Activated CD4-positive, CD25-positive, alpha-beta regulatory T cell (primary cell): ENCODE results near the gene ONECUT2.
"Not testable (repeated sequence)": the region's sequence is repeated elsewhere in the genome, so short reads cannot be mapped to it uniquely, and the experiment has no call there.

Experiments used
- DNase-seq, 4 experiments: peaks; one replicate each; lab custom pipeline; 2025; lab: John Stamatoyannopoulos, UW

Gene ONECUT2

GRCh38 chr18:57446322-57446721 is 11.1 kb downstream of the ONECUT2 start:
- no peak for DNase-seq

GRCh38 chr18:57447154-57447621 is 12.0 kb downstream of the ONECUT2 start:
- DNase-seq: no peak

- DNase-seq: no peak
Measured at GRCh38 chr18:57455576-57456129, 20.5 kb downstream of the ONECUT2 start.

DNA sequence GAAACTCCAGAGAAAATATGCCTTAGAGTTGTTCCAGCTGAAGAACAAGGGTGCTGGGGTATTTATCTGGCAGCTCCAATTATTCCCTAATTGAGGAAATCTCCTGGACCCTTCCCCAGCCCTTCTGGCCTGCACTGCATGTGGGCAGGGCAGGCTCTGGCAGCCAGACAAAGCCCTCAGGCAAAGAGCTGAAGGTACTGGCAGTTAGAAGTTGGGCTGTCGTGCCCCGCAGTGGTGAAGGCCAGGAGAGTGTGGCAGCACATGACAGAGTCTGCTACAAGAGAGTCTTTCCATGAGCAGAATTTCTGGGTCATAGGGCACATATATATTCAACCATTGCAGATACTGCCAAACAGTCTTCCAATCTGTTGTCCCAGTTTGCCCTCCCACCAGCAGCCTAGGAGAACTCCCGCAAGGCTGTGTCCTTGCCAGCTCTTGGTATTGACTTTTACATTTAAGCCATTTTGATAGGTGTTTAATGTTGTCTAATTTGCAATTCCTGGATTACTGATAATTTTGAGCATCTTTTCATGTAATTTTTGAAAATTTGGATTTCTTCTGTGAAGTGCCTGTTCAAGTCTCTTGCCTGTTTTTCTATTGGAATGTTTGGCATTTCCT is 26.6 kb downstream of the ONECUT2 start:
- DNase-seq: no peak

- no peak for DNase-seq
Measured at GRCh38 chr18:57466307-57466706, 31.1 kb downstream of the ONECUT2 start.

GRCh38 chr18:57466745-57467409 is 31.7 kb downstream of the ONECUT2 start:
- DNase-seq: no peak

DNA sequence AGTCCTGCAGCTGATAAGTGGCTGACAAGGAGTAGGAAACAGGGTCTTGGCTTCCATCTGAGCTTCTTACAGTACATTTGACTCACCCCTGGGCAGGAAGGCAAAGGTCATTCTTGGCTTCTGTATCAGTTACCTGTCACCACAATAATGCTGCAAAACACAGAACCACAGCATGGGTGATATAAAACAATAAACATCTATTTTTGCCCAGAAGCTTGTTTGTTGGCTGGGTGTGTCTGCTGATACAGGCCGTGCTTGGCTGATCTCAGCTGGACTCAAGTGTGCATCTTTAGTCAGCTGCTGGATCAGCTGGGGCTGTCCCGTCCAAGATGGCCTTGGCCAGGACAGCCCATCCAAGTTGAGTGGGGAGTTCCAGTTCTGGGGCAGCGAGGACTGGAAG is 34.7 kb downstream of the ONECUT2 start:
- DNase-seq: no peak

- no peak for DNase-seq
Measured at GRCh38 chr18:57475408-57475807, 40.2 kb downstream of the ONECUT2 start.

DNA sequence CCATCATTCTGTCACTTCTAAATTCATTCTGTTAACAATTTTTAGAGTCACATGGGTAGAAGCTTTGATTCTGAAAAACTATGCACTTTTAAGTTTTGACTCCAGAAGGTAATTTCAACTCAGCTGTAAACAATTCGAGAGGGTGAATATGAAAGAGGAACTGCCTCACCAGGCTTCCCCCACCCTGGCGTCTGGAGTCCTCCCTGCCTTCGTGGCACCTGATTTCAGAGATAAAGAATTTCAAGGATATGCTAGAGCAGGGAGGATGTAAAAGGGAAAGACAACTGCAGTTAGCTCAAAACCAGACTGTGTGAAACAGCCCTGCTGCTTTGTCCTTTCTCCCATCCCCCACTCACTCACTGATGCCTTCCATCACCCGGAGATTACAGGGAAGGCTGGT is 40.7 kb downstream of the ONECUT2 start:
- DNase-seq: no peak

- DNase-seq: no peak
Measured at GRCh38 chr18:57480733-57481132, 45.6 kb downstream of the ONECUT2 start.

GRCh38 chr18:57497372-57498294 is 62.5 kb downstream of the ONECUT2 start:
- no peak for DNase-seq

DNA sequence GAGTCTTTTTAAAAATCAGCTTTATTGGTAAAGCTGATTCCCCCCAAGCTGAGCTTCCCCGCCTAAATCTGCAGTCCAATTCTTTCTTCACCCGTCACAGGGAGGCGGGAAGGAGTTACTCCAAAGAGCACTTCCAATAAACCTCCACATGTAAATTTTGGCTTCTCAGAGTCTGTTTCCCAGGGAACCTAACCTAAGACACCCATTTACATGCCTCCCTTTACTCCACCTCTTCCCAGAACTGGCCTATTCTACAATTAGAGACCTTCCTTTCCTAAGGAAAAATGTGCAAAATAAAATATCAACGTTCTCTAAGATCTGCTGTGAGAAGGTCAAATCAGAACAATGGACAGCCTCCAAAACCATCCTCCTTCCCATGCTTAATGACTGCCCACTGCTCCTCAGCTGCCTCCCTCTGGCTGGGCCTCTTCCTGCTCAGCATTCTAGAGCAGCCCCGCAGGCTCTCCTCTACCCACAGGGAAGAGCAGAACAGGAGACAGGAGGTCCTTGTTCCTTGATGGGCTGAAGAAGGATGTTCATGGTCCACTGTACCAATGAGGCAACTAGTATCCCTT is 63.6 kb downstream of the ONECUT2 start:
- no peak for DNase-seq

DNA sequence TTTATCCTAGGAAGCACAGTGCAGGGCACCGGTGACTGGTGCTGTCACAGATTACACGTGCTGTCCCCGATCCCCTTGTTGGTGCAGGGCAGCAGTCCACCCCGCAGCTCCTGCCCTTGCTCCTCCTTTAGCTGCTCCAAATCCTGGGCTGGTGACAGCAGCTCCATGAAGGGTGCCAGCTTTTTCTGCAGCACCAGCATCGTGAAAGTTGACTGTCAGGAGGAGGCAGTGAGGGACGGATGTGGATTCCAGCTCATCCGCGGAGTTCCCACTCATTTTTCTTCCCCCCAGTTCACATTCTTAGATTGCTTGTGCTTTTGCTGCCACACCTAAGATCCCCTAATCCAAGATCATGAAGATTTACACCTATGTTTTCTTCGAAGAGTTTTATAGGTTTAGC is 67.5 kb downstream of the ONECUT2 start:
- DNase-seq: no peak

GRCh38 chr18:57505231-57505630 is 70.1 kb downstream of the ONECUT2 start:
- no peak for DNase-seq

- no peak for DNase-seq
Measured at GRCh38 chr18:57516056-57516455, 80.9 kb downstream of the ONECUT2 start.

DNA sequence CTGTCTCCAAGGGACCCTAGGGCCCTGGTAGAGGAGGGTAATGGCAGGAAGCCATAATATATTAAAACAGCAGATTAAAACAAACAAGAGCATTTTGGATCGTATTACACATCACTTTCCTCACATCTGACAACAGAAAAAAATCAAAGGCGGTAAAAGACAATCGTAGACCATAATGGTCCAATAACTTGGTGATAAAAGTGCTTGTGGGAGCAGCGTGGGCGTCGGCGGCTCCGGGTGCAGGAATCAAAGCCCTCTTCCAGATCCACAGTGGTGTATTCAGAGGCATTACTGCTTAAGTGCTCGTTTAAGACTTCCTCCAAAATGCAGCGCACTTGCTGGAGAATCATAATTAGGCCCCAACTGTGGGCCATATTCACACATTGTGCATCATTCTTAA is 83.4 kb downstream of the ONECUT2 start:
- DNase-seq: no peak

DNA sequence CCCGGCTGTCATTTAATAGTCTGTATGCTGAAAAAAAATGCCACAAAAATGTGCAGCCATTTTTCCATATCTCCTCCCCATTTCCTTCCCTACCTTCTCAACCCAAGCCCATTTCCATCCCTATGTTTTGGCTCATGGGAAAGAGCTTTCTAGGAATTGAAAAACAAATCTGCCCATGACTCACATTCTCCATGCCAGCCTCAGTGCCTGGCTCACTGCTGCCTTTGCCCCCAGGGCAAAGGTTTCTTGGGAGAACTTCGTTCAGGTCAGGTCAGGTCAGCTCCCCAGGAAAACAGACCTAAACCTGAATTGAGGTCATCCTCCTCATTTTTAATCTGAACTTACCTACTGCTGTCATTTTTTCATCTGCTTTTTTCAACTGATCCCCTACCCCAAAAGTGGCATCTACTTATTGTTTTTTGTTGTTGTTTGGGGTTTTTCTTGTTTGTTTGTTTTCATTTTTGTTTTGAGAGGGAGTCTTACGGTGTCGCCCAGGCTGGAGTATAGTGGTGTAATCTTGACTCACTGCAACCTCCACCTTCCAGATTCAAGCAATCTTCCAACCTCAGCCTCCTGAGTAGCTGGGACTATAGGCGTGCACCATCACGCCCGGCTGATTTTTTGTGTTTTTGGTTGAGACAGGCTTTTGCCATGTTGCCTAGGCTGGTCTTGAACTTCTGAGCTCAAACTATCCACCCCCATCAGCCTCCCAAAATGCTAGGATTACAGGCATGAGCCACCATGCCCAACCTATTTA is 84.7 kb downstream of the ONECUT2 start:
- no peak for DNase-seq

DNA sequence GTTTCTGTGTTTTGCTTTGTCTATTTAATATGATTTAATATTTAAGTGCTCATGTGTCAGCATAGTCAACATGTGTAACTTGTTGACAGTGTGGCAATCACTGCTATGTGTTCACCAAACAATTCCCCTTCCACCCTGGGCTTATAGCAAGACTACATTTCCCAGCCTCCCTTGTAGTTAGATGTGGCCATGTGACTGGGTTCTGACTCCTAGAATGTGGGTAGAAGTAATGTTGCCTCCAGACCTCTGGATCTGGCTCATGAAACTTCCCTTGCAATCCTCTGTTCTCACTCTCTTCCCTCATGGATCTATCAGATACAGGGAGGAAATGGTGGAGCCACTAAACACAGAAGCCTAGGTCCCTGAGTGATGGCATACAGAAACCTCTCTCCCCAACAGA is 87.2 kb downstream of the ONECUT2 start:
- DNase-seq: not testable (repeated sequence)

DNA sequence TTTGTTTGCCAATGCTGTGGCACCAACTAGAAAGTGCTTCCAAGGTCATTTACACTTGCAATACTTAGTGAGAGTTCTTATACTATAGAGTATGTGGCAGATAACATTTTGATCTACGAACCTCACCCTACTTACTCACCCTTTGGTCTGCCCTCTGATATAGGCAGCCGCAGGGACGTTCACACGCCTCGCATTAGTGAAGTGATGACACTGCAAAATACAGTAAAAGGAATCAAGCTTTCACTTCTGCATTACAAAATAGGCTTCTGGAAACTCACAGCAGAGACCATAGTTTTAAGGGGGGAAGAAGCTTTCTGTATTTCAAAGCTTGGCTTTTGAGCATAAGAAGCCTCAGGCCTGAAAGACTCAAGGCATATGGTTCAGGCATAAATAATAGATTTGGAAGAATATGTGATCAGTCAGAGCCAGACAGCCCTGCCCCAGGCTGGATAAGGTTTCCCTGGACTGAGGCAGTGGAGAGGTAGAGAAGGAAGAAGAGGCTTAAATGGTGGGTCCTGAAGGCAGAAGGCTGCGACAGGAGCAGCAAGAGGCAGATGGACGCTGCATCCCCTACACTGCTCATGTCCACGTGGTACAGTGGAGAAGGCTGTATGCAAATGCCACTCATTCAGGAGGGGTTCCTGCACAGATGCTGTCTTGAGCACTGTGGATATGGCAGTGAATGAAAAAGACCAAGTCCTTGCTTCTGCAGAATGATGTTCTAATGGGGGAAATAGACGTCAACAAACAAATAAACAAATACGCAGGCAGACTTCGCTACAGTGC is 88.2 kb downstream of the ONECUT2 start:
- DNase-seq: no peak

DNA sequence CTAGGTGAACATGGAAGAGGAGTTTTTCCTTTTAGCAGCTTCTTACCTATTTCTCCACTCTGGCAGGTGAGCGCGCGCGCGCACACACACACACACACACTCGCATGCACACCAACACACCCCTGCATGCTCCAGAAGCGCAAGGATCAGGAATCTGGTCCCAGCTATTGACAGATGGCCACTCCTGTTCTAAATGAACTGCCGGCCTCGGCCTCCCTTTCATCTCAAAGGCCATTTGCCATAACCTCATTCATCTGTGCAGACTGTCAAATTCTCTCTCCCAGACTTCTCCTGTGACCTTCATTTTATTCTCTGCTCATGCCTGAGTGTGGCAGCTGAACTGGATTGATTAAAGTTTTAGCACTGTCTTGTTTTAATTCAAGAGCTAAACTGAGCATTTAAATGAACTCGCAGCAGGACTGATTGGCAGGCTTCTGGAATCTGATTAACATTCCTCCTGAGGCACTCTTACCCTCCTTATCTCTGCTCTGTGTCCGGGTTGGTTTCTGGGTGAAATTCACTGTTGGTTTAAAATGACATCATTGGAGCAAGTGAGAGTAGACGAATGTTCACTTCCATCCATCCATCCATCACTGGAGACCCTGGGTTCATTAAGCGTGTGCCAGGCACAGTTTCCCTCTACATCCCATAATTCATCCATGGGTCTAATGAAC is 92.5 kb downstream of the ONECUT2 start:
- DNase-seq: no peak
